Pulmonary artery endothelial cell (primary cell): ENCODE data around the gene MCIDAS. TPM values are rescaled to one million over a fixed set of nuclear protein-coding genes. Genes with fewer than 3 reads are reported as not detected.

Source experiments
- DNase-seq: peaks from one replicate; pipeline ENCODE4 v3.0.0-alpha.2; 2011; ENCODE audit warnings: low read depth, low spot score
- total RNA-seq: library from RNA; depleted of rRNA; stranded (reverse); fragments of >200 nt; gene quantifications from 2 replicates; pipeline ENCODE4 v1.2.3, GENCODE V29; 2014

Gene MCIDAS
- total RNA-seq, 1 donor from 2014 or later: 0.13 TPM

DNA sequence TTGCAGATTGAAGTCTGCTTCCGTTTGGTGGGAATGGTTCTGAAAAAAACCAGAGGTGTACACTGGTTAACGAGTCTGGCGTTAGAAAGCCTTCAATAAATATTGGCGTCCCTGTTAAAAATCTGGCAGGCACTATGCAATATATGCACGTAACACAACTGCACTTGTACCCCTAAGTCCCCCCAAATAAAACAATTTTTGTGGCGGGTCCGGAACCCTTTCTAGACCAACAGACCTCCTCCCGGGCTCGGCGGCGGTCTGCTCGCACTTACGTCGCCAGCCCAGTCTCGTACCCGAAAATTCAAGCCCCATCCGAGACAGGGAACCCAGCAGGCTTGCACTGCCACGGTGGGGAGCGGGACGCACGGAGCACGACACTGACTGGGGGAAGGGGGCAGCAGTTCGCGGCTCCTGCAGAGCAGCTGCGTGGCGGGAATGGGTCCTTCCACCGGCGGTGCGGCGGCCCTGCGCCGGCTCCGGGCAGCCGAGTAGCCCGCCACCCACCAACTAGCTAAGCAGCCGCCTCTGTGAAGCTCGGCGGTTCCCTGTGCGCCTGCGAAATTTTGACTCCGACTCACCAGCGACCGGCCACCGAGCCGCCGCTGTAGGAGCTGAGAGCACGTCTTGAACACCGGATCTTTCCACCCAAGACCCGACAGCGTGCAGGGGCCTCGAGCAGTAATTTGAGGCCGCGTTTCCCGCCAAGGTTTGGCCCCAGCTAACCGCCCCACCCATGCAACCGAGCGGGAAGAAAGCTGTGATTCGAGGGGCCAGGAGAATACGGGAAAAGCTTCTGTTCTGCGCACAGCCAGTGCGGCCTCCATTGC is 3.9 kb downstream of the MCIDAS start:
- no peak for DNase-seq

DNA sequence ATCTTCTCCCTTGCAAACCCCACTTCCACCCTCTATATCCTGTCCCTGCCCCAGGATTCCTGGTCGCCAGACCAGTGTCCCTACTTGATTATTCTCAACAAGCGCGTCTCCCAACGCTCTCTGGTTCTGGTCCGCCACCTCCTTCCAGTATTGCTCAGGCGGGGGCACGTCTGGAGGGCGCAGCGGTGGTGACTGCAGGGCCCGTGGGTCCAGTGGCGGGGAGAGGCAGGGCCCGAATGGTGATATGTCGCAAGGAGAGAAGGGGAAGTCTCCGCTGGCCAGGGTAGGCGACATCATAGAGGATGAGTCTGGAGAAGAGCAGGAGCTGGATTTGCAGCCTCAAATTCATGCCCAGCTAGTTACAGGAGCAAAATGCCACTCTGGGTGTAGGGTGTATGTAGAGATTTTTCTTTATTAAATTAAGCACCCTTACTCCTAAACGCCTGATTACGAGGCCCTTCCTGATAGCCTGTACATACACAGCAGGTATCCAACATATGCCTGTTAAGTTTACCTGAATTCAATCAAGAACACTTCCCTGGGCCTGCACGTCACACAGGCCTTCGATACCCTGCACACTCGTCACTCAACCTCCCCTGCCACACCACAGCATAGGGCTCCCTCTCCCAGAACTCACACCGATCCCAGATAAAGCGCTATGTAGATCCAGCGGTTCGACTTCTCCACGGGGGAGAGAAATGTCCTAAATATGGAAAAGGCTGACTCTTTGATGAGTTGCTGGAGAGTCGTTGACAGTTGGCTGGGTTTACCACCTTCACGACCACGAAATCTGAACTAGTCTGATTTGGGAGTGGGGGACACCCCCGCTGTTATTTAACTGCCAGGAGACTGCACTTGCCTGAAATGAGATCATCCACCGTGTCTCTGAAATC is 4.8 kb downstream of the MCIDAS start:
- no peak for DNase-seq

GRCh38 chr5:55220433-55221185 is 6.5 kb downstream of the MCIDAS start:
- no peak for DNase-seq

DNA sequence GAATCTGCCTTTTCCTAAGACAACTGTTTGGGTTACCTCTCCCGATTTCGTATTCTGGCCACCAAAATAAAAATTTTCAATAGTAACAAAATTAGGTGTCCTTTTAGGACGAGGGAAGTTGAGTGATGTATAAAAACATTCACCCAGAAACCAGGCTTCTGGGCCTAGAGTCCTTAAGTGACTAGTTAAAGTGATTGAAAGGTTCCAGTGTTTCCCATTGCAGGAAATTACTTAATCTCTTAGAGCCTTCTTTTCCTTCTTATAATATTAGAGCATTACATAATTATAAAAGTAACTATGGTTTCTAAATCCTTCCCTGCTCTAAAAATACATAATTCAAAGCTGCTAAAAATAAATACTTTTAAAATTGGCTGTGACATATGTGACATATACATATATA is 7.3 kb downstream of the MCIDAS start:
- no peak for DNase-seq

DNA sequence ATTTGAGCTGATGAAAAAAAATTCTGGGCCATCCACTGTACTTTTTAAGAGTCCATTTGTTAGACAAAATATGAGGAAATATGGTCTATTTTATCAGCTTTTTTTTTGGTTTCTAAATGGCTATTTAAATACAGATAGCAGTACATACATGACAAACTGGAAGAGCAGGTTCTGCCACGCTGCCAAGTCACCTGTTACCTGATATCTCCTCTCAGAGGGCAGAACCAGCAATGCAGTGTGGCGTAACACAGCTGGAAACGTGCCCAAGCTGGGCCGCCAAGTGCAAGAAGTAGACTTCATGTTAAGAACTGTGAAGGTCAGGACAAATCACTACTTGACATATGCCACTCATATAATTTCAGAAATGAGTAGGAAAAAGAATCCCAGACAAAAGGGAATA is 8.1 kb downstream of the MCIDAS start:
- no peak for DNase-seq

DNA sequence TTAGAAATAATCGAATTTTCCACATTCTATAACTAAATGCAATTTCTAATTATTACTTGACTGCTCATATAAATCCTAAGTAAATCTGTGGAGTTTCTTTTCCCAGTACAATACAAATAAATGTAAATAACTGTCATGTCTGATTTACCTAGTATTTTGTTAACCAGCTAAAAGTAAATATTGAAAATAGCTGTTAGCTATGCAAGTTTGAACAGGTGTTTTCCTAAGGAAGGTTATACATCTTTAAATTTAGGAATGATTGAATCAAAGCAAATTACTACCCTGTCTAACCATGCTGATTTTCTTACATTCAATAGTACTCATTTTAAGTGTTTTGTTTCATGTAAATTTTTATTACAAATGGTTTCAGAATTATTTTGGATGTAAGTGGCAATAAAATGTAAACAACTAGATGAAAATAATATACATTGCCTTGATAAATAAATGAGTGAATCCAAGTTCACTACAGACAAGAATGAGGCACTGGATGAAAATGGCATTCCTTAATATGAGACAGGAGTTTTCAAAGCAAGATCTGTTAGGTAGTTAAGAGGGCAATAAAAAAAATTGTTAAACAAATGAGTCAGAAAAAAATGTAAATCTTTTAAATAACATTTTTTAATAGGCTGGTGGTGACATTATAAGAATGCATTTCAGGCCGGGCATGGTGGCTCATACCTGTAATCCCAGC is 15.8 kb downstream of the MCIDAS start:
- DNase-seq: no peak

DNA sequence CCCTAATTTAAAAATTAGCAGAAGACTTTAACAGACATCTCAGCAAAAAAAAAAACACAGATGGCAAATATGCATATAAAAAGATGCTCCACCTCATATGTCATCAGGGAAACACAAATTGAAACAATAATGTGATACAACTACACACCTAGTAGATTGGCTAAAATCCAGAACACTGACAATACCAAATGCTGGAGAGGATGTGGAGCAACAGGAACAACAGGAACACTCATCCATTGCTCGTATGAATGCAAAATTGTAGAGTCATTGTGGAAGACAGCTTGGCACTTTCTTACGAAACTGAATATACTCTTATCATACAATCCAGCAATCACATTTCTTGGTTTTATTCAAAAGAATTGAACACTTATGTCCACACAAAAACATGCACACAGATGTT is 22.1 kb downstream of the MCIDAS start:
- no peak for DNase-seq

DNA sequence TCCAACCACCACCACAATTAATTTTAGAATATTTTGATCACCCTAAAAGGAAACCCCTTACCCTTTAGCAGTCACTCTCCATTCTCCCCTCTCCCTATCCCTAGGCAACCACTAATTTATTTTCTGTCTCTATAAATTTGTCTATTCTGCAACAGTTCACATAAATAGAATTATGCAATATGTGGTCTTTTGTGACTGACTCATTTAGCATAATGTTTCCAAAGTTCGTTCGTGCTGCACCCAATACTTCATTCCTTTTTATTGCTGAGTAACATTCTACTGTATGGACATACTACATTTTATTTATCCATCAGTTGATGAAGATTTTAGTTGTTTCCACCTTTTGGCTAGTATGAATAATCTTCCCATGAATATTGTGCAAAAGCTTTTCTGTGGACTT is 36.0 kb downstream of the MCIDAS start:
- DNase-seq: no peak

GRCh38 chr5:55188656-55189540 is 38.2 kb downstream of the MCIDAS start:
- no peak for DNase-seq

- DNase-seq: no peak
Observed at GRCh38 chr5:55187370-55187769, 39.7 kb downstream of the MCIDAS start.

- DNase-seq: no peak
Observed at GRCh38 chr5:55180016-55180415, 47.1 kb downstream of the MCIDAS start.

- no peak for DNase-seq
Observed at GRCh38 chr5:55177078-55177477, 50.0 kb downstream of the MCIDAS start.

DNA sequence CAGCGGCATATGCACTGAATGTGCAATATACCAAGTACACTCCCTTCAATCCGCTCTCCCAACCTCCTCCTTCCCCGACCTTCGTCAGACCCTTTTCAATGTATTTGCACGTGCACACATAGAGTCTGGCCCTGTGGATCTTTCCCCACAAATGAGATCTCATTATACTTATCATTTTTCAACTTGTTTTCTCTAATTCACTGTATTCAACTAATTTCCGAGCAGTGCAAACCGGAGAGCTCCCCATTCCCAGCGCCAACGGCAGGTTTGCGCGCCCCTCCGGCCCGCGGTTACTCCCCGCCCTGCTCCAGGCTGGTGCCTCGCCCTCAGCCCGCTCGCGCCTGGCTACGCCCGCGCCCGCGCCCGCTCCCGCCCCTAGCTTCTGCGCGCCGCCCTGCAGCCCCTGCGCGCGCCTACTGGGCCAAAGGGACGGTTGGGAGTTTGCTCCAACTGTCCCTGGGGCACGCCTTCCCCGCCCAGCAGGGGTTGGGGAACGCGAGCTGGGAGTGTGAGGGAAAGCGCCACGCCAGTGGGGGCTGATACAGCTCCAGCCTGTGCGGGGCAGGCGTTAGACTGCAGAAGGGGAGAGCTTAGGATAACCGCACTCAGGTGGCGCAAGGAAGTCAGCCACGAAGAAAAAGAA is 50.8 kb downstream of the MCIDAS start:
- no peak for DNase-seq

DNA sequence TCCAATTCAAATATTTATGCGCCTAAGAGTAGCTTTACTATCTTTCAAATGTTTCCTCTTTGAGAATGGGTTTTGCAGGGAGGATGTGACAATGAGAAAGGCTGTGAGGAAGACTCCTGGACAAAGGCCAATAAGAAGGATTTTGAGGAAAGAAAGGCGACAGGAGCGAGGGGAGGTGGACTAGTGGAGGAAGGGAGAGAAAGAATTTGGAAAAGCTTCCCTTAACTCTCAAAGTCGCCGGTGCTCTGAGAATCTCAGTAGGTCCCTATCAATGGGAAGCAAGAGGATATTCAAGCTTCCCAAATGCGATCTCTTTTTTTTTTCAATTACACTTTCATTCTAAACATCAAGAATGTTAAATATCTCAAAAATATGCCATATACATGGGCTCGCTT is 51.3 kb downstream of the MCIDAS start:
- no peak for DNase-seq

GRCh38 chr5:55173687-55174230 is 53.4 kb downstream of the MCIDAS start:
- no peak for DNase-seq

- DNase-seq: peak; percentile 15
Observed at GRCh38 chr5:55172937-55173686, 54.0 kb downstream of the MCIDAS start, which contains the start of gene CDC20B. TSS of gene CDC20B (minus strand) at chr5:55173177. CDS start at chr5:55173000, 177 bp downstream.

- peak; percentile 39 for DNase-seq
Observed at GRCh38 chr5:55172051-55172899, 54.8 kb downstream of the MCIDAS start.

DNA sequence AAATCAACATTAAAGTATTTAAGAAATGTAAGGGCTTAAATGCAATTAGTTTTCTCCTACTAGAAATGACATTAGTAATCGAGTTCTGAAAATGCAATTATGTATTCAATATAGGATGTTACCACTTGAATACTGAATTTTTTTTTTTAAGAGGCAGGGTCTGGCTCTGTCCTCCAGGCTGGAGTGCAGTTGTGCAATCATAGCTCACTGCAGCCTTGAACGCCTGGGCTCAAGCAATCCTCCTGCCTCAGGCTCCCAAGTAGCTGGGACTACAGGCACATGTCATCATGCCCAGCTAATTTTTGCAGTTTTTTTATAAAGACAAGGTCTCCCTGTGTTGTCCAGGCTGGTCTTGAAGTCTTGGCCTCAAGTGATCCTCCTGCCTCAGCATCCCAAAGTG is 55.6 kb downstream of the MCIDAS start:
- DNase-seq: no peak
